Tibial nerve (tissue), 4 donors: Measurements from ENCODE around the gene LLGL1.

Experiments used
- EP300 ChIP-seq, 2 donors: sonication (generic); formaldehyde crosslinking; IDR thresholded peaks; one replicate each; pipeline ENCODE4 v1.6.1; 2017; ENCODE audit warnings: antibody characterized with exemption in 2 of 2, mild to moderate bottlenecking in 1 of 2
- TF ChIP-seq, protein P1 (sequence below), 5 experiments: fragments of 200-600 bp in 3 of 5; fragments of 450-650 bp in 2 of 5; sonication (generic) in 3 of 5; IDR thresholded peaks; one replicate each; pipeline ENCODE4 v1.5.1; 2016 to 2019; ENCODE audit warnings: antibody characterized with exemption in 5 of 5, mild to moderate bottlenecking in 3 of 5, moderate library complexity in 2 of 5

DNA sequence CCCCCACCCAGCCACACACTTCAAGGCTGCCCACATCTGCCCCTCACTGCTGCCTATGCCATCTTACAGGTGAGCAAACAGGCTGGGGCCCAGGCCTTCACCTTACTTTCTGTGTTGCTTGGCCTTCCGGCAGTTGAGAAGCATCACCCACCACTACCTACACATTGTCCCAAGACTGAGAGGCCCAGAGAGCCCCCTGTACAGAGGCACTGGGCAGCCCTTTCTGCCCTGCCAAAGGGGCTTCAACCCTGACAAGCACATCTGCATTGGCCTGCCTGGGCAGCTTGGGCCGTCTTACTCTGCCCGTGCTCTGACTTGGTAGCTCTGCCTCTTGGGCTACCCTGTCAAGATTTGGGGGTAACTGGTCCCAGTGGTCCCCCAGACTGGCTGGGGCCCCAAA lies 36.2 kb downstream of the LLGL1 start:
- TF ChIP-seq, protein P1, sequence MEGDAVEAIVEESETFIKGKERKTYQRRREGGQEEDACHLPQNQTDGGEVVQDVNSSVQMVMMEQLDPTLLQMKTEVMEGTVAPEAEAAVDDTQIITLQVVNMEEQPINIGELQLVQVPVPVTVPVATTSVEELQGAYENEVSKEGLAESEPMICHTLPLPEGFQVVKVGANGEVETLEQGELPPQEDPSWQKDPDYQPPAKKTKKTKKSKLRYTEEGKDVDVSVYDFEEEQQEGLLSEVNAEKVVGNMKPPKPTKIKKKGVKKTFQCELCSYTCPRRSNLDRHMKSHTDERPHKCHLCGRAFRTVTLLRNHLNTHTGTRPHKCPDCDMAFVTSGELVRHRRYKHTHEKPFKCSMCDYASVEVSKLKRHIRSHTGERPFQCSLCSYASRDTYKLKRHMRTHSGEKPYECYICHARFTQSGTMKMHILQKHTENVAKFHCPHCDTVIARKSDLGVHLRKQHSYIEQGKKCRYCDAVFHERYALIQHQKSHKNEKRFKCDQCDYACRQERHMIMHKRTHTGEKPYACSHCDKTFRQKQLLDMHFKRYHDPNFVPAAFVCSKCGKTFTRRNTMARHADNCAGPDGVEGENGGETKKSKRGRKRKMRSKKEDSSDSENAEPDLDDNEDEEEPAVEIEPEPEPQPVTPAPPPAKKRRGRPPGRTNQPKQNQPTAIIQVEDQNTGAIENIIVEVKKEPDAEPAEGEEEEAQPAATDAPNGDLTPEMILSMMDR (IDR thresholded peaks at IDR 0.05) = no peak
- TF ChIP-seq EP300 (IDR thresholded peaks at IDR 0.05) = no peak
